Measurements from ENCODE around the gene GLRX.

GLRX gene

DNA sequence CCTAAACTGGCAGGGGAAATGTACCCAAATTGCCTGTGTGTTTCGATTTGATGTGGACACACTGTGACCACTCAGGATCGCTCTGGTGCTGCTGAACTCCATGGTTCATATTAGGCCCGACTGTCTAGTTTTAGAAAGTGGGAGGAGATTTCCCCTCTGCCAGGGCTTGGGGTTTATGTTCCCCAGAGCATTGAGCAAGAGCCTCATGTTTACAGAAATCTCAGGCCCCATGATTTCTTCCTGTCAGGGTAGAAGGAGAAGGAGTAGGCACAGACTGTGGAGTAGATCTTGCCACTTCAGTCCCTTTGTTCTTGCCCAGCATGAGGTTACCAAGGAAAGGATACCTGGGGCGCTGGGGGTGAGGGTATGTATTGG is 40.8 kb upstream of the GLRX start:
- FAIRE-seq (no peak), DNase-seq (ENCODE audit: insufficient read length, low spot score) (no peak)
- TF ChIP-seq POLR2A (IDR thresholded peaks at IDR 0.05; ENCODE audit: low read depth, low read length) (no peak), PAX5 (IDR thresholded peaks at IDR 0.05; ENCODE audit: insufficient read depth, low read length, severe bottlenecking) (no peak), SPI1 (IDR thresholded peaks at IDR 0.05; ENCODE audit: low read depth, low read length) (no peak), POLR2AphosphoS5 (IDR thresholded peaks at IDR 0.05; ENCODE audit: low read depth, low read length) (no peak)

- DNase-seq (ENCODE audit: insufficient read length, low spot score): no peak
- TF ChIP-seq POLR2AphosphoS5 (IDR thresholded peaks at IDR 0.05; ENCODE audit: low read depth, low read length) (no peak), POLR2A (IDR thresholded peaks at IDR 0.05; ENCODE audit: low read depth, low read length) (no peak), POU2F2 (IDR thresholded peaks at IDR 0.05; ENCODE audit: low read depth, low read length) (no peak)
- FAIRE-seq: no peak
Measured at GRCh38 chr5:95862671-95863382, 40.3 kb upstream of the GLRX start.

DNA sequence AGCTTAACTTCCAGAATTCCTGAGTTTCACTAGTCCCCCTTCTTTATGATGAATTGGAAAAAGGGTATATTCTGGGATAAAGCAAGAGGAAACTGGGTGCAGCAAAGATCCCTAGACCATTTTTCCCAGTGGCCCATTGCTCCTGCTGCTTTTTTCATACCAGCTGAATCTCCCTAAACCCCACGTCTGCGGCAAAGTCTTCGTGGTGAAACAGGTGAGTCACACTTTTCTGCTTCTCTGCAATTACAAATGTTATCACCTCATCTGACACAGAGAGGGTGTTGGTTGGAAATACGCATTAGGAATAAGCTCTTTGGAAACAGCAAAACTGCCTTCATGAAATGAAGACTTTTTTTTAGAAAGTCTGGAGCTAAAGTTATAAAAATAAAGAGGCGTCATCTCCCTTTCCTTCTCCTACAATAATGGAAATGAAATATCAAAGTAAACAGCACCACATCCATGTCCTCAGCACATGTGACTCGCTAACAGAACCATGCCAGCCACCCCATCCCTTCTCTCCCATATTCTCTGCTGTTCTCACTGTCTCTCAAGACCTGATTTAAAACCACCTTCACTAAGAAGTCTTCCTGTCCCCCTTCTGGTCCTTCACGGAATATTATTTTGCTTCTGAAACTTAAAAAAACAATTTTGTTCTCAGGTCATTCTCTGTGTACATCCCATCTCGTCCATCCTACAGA is 39.5 kb upstream of the GLRX start:
- no peak for FAIRE-seq
- TF ChIP-seq POLR2A (IDR thresholded peaks at IDR 0.05; ENCODE audit: low read depth, low read length): no peak
- TF ChIP-seq PAX5 (IDR thresholded peaks at IDR 0.05; ENCODE audit: insufficient read depth, low read length, severe bottlenecking): no peak
- TF ChIP-seq TAF1 (IDR thresholded peaks at IDR 0.05; ENCODE audit: low read depth, low read length): no peak
- no peak for TF ChIP-seq SPI1 (IDR thresholded peaks at IDR 0.05; ENCODE audit: low read depth, low read length)
- no peak for TF ChIP-seq POU2F2 (IDR thresholded peaks at IDR 0.05; ENCODE audit: low read depth, low read length)
- TF ChIP-seq POLR2AphosphoS5 (IDR thresholded peaks at IDR 0.05; ENCODE audit: low read depth, low read length): no peak
- no peak for DNase-seq (ENCODE audit: insufficient read length, low spot score)

DNA sequence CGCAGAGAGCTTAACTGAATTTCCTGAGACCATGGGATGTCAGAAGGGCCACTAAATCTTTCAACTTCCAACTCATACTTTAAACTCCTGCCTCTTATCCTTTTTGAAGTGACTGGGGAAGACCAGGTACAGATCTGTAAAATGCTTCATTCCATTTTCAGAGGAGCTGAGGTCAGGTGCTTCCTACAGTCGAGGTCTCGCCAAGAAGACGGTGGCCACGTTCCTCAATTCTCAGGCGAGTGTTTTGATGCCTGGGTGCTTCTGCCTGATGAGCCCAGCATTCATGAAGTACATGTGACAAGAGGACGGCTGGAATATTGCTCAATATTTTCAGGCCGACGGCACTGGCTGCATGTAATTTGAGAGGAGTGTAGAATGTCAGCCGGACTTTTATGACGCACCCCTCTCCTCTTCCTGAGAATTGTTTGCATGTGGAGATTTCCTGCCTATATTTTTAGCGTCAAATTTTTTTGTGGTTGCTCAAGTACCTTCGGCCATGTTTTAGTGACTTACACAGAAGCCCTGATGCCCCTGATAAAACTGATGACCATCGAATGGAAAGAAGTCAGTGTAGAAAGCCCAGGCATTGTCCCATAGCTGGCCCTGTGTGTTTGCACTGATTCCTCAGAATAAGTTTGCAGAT is 38.8 kb upstream of the GLRX start:
- no peak for DNase-seq (ENCODE audit: insufficient read length, low spot score)
- peak; percentile 65 for FAIRE-seq

DNA sequence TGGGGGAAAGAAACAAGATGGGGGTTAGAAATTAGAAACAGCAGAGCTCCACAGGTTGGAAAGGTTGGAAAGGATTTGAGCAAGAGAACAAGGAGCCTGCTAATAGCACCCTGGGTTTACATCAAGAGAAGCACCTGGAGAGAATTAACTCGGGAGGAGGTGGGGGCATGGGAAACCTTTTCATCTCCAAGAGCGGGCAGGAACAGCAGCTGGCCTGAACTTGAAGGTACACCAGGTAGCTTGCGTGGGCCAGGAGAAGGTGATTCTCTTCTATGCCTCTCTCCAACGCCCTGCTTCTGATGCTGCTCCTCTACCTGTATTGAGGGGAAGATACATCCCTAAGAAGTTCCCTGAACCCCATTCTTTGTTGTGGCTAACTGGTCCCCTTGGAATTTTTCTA is 37.1 kb upstream of the GLRX start:
- DNase-seq (ENCODE audit: insufficient read length, low spot score) (no peak), FAIRE-seq (no peak)
- TF ChIP-seq POLR2A (IDR thresholded peaks at IDR 0.05; ENCODE audit: low read depth, low read length) (no peak), POLR2AphosphoS5 (IDR thresholded peaks at IDR 0.05; ENCODE audit: low read depth, low read length) (no peak), SPI1 (IDR thresholded peaks at IDR 0.05; ENCODE audit: low read depth, low read length) (no peak), PAX5 (IDR thresholded peaks at IDR 0.05; ENCODE audit: insufficient read depth, low read length, severe bottlenecking) (no peak), TAF1 (IDR thresholded peaks at IDR 0.05; ENCODE audit: low read depth, low read length) (no peak), POU2F2 (IDR thresholded peaks at IDR 0.05; ENCODE audit: low read depth, low read length) (no peak)

More for the DNA sequence above, 38.8 kb upstream of the GLRX start:
- TF ChIP-seq PAX5 (IDR thresholded peaks at IDR 0.05; ENCODE audit: insufficient read depth, low read length, severe bottlenecking) (no peak), POU2F2 (IDR thresholded peaks at IDR 0.05; ENCODE audit: low read depth, low read length) (no peak), TAF1 (IDR thresholded peaks at IDR 0.05; ENCODE audit: low read depth, low read length) (no peak), POLR2A (IDR thresholded peaks at IDR 0.05; ENCODE audit: low read depth, low read length) (no peak), SPI1 (IDR thresholded peaks at IDR 0.05; ENCODE audit: low read depth, low read length) (no peak), POLR2AphosphoS5 (IDR thresholded peaks at IDR 0.05; ENCODE audit: low read depth, low read length) (no peak)

DNA sequence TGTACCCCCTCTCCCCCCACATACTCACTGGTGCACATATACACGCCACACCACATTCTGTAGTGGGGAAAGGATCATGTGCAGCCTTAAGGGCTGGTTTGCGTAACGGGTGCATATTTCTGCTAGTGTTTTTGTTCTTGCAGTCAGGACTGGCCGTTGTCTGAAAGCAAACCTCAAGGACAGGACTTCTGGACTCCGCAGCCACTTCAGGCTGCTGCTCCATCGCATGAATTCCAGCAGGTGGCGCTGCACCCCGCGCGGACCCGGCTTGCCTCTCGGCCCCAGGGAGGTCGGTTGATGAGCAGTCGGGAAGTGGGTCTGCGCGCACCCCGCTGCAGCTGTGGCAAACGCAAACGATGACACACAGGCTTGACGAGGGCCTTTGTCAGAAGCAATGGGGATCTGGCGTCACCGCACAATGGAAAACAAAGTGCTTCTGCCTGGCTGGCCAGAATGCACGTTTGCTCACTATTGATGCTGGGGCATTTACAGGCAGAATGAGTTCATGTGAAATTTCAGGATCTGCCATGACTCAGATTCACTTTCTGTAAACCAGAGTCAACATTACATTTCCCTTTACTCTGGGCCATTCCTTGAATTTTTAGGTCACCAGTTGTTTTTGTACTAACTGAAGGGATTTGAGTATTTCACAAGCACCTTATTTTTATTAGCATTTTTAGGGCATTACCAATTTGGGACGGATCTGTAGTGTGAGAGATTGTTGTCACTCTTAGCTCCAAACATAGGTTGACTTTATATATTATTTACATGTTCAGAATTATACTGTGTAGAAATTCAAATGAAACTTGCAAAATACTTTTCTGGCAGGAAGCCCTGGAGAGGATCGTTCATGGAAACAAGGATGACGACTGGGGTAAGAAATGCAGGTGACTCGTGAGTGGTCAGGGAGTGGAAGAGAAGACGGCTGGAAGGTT is 36.4 kb upstream of the GLRX start:
- no peak for TF ChIP-seq POLR2A (IDR thresholded peaks at IDR 0.05; ENCODE audit: low read depth, low read length)
- peak; percentile 42 for TF ChIP-seq SPI1 (IDR thresholded peaks at IDR 0.05; ENCODE audit: low read depth, low read length)
- TF ChIP-seq POU2F2 (IDR thresholded peaks at IDR 0.05; ENCODE audit: low read depth, low read length): peak; percentile 75
- TF ChIP-seq TAF1 (IDR thresholded peaks at IDR 0.05; ENCODE audit: low read depth, low read length): no peak
- no peak for TF ChIP-seq PAX5 (IDR thresholded peaks at IDR 0.05; ENCODE audit: insufficient read depth, low read length, severe bottlenecking)
- no peak for TF ChIP-seq POLR2AphosphoS5 (IDR thresholded peaks at IDR 0.05; ENCODE audit: low read depth, low read length)
- peak; percentile 94 for FAIRE-seq
- DNase-seq (ENCODE audit: insufficient read length, low spot score): peak; percentile 81

DNA sequence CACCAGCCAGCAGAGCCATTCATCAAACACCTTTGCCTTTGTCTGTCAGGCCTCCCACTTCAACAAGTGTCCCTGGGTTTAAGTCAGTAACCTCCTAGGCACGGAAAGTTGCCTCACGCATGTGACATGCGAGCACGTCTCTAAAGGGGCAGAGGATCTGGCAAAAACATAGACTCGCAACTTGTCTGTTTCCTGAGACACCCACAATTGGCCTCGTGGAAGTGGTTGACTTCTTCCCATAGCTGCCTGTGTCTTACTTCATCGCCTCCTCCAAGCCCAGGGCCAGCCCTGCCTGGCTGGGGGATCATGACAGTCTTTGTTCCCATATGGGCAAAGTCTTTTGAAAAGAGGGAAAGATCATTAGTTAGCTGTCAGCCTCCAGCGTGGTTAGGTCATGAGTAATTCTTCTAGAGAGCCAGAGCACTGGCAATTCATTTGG is 35.5 kb upstream of the GLRX start:
- FAIRE-seq (peak; percentile 57), DNase-seq (ENCODE audit: insufficient read length, low spot score) (no peak)
- TF ChIP-seq PAX5 (IDR thresholded peaks at IDR 0.05; ENCODE audit: insufficient read depth, low read length, severe bottlenecking) (no peak), POLR2AphosphoS5 (IDR thresholded peaks at IDR 0.05; ENCODE audit: low read depth, low read length) (no peak)

DNA sequence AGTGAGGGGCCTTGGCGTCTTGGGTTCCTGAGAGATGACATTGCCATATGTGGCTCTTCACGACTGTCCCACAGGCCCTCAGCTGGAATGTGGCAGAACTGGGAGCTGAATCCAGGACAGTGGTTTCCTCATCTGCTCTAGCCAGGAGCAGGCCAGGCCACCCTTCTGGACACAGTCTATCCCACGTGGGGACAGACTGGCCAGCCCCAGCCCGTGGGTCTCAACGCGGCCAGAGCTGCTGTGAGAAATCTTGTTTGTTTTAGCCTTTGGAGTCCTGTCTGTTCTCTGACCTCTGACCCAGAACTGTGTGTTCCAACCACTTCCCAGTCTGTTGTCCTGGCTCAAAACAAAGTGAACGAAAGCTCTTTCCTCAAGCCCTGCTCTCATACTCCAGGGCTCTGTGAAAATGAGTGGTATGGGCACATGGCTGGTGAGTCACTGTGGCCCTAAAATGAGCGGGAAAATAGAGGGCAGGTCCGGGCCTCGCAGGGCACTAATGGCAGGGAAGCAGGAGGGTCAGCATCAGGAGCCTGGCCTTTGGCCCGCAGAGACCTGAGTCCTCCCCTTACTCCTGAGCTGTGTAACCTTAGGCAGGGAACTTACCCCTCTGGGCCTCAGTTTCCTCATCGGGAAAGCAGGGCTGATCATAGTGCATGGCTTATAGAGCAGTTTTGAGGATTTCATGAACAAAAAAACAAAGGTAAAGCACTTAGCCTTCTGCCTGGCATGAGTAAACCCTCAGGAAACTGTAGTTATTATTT is 34.8 kb upstream of the GLRX start:
- no peak for FAIRE-seq
- DNase-seq (ENCODE audit: insufficient read length, low spot score): no peak
- TF ChIP-seq POLR2A (IDR thresholded peaks at IDR 0.05; ENCODE audit: low read depth, low read length) (no peak), POU2F2 (IDR thresholded peaks at IDR 0.05; ENCODE audit: low read depth, low read length) (no peak), PAX5 (IDR thresholded peaks at IDR 0.05; ENCODE audit: insufficient read depth, low read length, severe bottlenecking) (no peak), POLR2AphosphoS5 (IDR thresholded peaks at IDR 0.05; ENCODE audit: low read depth, low read length) (no peak), TAF1 (IDR thresholded peaks at IDR 0.05; ENCODE audit: low read depth, low read length) (no peak), SPI1 (IDR thresholded peaks at IDR 0.05; ENCODE audit: low read depth, low read length) (no peak)
